Measurements from ENCODE around the gene ANKLE2.
"Not testable (repeated sequence)": the region's sequence is repeated elsewhere in the genome, so short reads cannot be mapped to it uniquely, and the experiment has no call there.

ANKLE2 gene

DNA sequence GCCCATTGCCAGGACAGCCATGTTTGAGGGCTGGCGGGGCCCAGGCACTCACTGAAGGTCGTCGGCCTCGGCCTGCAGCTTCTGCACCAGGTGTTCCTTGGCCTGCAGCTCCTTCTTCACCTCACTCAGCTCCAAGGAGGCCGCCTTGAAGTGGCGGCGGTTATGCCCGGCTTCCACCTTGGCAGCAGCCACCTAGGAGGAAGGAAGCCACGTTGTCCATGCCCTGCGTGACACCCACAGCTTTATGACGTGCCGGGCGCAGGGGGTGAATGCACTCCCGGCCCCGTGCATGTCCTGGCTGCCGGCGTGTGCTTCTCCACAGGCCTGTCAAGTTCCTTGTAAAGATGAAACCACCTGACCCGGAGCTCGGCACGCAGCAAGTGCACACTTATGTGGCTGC, 16.0 kb upstream of the ANKLE2 start:
- H2BK12ac ChIP-seq (ENCODE audit: low read length), result no peak overlapping the region

DNA sequence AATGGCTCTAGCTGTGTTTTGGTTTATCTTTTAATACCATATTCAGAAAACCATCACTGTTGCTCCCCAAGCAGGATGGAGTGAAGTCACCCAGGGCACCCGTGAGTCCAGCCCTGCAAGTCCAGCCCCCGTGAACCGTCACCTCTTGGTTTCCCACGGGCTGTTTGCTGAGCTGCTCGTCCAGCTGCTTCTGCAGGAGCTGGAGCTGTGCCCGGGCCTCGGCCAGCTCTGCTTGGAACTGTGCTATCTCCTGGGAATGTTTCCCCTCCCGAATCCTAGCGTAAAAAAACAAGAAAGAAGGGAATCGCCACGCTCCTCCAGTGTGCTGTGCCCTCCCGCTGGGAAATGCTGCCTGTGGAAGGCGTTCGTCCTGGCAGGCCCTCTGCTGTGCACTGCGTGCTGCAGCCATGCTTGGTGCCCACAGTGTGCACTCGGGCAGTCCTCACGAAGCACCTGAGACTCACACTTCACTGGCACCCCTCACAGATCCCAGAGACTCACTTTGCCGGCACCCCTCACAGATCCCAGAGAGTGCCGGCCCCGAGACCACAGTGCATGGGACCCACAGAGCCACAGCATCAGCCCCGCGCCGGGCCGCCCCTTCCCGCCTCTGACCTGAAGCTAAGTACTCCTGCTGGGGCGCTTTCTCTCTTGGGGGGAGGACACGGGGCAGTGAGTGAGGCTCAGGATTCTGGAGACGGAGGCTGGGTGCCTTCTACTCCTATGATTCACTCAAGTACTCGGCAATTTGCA, 15.4 kb upstream of the ANKLE2 start:
- Histone ChIP-seq H3K79me2 (ENCODE audit: control insufficient read depth, insufficient read depth, low read length, poor library complexity) (no peaks in the 10 kb centered on the region), H3K4me2 (ENCODE audit: low read length) (no peak overlapping the region), H3K4me1 (ENCODE audit: control insufficient read depth in 1 of 2, insufficient read depth in 2 of 2, low read length in 2 of 2) (no peaks in the 10 kb centered on the region), H2AFZ (ENCODE audit: insufficient read depth, low read length, poor library complexity) (no peak overlapping the region), H2BK5ac (ENCODE audit: low read depth, low read length, poor library complexity) (no peak overlapping the region), H4K8ac (ENCODE audit: low read depth, low read length) (no peak overlapping the region), H3K4ac (ENCODE audit: low read depth, low read length) (no peak overlapping the region), H3K9ac (ENCODE audit: low read length) (no peak overlapping the region), H2BK120ac (ENCODE audit: insufficient read depth, low read length, poor library complexity) (no peak overlapping the region), H4K12ac (ENCODE audit: low read depth, low read length) (no peak overlapping the region), H4K91ac (ENCODE audit: low read depth, low read length) (no peak overlapping the region), H3K18ac (ENCODE audit: low read length) (no peak overlapping the region), H2BK12ac (ENCODE audit: low read length) (no peak overlapping the region), H3K36me3 (ENCODE audit: control insufficient read depth in 1 of 2, insufficient read depth in 2 of 2, low read length in 2 of 2) (peaks cover 77 to 89% of the 10 kb centered on the region in 2 experiments), H3K27me3 (ENCODE audit: insufficient read depth, low read length) (no peaks in the 10 kb centered on the region), H3K14ac (ENCODE audit: low read length) (no peak overlapping the region), H3K79me1 (ENCODE audit: low read length) (no peaks in the 10 kb centered on the region), H3K23ac (ENCODE audit: low read length) (no peak overlapping the region), H3K9me3 (ENCODE audit: insufficient read depth, low read depth, low read length) (peaks cover 8% of the 10 kb centered on the region), H2AK5ac (ENCODE audit: low read length) (no peak overlapping the region), H3K27ac (ENCODE audit: low read depth, low read length) (no peak overlapping the region), H3K4me3 (ENCODE audit: low read depth, low read length) (no peak overlapping the region)
- no peak for DNase-seq
- WGBS (ENCODE audit: extremely low coverage, insufficient coverage, insufficient read length), result no CpG with 5 or more reads among the region's 29 CpGs

More for the DNA sequence above, 16.0 kb upstream of the ANKLE2 start:
- Histone ChIP-seq H3K27ac (ENCODE audit: low read depth, low read length) (no peak overlapping the region), H3K4me1 (ENCODE audit: control insufficient read depth in 1 of 2, insufficient read depth in 2 of 2, low read length in 2 of 2) (no peaks in the 10 kb centered on the region), H3K18ac (ENCODE audit: low read length) (no peak overlapping the region), H2BK5ac (ENCODE audit: low read depth, low read length, poor library complexity) (no peak overlapping the region), H3K4me2 (ENCODE audit: low read length) (no peak overlapping the region), H3K9ac (ENCODE audit: low read length) (no peak overlapping the region), H4K91ac (ENCODE audit: low read depth, low read length) (no peak overlapping the region), H3K4me3 (ENCODE audit: low read depth, low read length) (no peak overlapping the region), H2AFZ (ENCODE audit: insufficient read depth, low read length, poor library complexity) (no peak overlapping the region), H4K8ac (ENCODE audit: low read depth, low read length) (no peak overlapping the region), H3K23ac (ENCODE audit: low read length) (no peak overlapping the region), H3K4ac (ENCODE audit: low read depth, low read length) (no peak overlapping the region), H3K79me2 (ENCODE audit: control insufficient read depth, insufficient read depth, low read length, poor library complexity) (no peaks in the 10 kb centered on the region), H2BK120ac (ENCODE audit: insufficient read depth, low read length, poor library complexity) (no peak overlapping the region), H3K9me3 (ENCODE audit: insufficient read depth, low read depth, low read length) (peaks cover 10% of the 10 kb centered on the region), H3K79me1 (ENCODE audit: low read length) (no peaks in the 10 kb centered on the region), H2AK5ac (ENCODE audit: low read length) (no peak overlapping the region), H3K27me3 (ENCODE audit: insufficient read depth, low read length) (no peaks in the 10 kb centered on the region), H3K14ac (ENCODE audit: low read length) (no peak overlapping the region), H3K36me3 (ENCODE audit: control insufficient read depth in 1 of 2, insufficient read depth in 2 of 2, low read length in 2 of 2) (peaks cover 81 to 90% of the 10 kb centered on the region in 2 experiments), H4K12ac (ENCODE audit: low read depth, low read length) (peak overlapping the region; percentile 7)
- no CpG with 5 or more reads among the region's 20 CpGs for WGBS (ENCODE audit: extremely low coverage, insufficient coverage, insufficient read length)
- no peak for DNase-seq

DNA sequence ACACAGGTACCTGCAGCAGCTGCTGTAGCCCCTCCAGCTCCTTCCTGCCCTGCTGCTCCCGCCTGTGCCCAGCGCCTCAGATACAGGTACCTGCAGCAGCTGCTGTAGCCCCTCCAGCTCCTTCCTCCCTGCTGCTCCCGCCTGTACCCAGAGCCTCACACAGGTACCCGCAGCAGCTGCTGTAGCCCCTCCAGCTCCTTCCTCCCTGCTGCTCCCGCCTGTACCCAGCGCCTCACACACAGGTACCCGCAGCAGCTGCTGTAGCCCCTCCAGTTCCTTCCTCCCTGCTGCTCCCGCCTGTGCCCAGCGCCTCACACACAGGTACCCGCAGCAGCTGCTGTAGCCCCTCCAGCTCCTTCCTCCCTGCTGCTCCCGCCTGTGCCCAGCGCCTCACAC, 14.6 kb upstream of the ANKLE2 start:
- H2BK5ac ChIP-seq (ENCODE audit: low read depth, low read length, poor library complexity); H3K9ac ChIP-seq (ENCODE audit: low read length); H2AK5ac ChIP-seq (ENCODE audit: low read length); H3K27ac ChIP-seq (ENCODE audit: low read depth, low read length); H3K4me2 ChIP-seq (ENCODE audit: low read length); H3K79me1 ChIP-seq (ENCODE audit: low read length); H3K4ac ChIP-seq (ENCODE audit: low read depth, low read length); H2BK120ac ChIP-seq (ENCODE audit: insufficient read depth, low read length, poor library complexity); H3K14ac ChIP-seq (ENCODE audit: low read length); H2BK12ac ChIP-seq (ENCODE audit: low read length); H3K9me3 ChIP-seq (ENCODE audit: insufficient read depth, low read depth, low read length); H3K18ac ChIP-seq (ENCODE audit: low read length); H3K4me3 ChIP-seq (ENCODE audit: low read depth, low read length); H3K79me2 ChIP-seq (ENCODE audit: control insufficient read depth, insufficient read depth, low read length, poor library complexity); H2AFZ ChIP-seq (ENCODE audit: insufficient read depth, low read length, poor library complexity); H3K23ac ChIP-seq (ENCODE audit: low read length); H3K4me1 ChIP-seq (ENCODE audit: control insufficient read depth in 1 of 2, insufficient read depth in 2 of 2, low read length in 2 of 2); H3K27me3 ChIP-seq (ENCODE audit: insufficient read depth, low read length); H4K8ac ChIP-seq (ENCODE audit: low read depth, low read length); H4K12ac ChIP-seq (ENCODE audit: low read depth, low read length); H4K91ac ChIP-seq (ENCODE audit: low read depth, low read length); DNase-seq: not testable (repeated sequence)
- peaks cover 76 to 88% of the 10 kb centered on the region in 2 experiments for H3K36me3 ChIP-seq (ENCODE audit: control insufficient read depth in 1 of 2, insufficient read depth in 2 of 2, low read length in 2 of 2)
- WGBS (ENCODE audit: extremely low coverage, insufficient coverage, insufficient read length), result no CpG with 5 or more reads among the region's 12 CpGs

DNA sequence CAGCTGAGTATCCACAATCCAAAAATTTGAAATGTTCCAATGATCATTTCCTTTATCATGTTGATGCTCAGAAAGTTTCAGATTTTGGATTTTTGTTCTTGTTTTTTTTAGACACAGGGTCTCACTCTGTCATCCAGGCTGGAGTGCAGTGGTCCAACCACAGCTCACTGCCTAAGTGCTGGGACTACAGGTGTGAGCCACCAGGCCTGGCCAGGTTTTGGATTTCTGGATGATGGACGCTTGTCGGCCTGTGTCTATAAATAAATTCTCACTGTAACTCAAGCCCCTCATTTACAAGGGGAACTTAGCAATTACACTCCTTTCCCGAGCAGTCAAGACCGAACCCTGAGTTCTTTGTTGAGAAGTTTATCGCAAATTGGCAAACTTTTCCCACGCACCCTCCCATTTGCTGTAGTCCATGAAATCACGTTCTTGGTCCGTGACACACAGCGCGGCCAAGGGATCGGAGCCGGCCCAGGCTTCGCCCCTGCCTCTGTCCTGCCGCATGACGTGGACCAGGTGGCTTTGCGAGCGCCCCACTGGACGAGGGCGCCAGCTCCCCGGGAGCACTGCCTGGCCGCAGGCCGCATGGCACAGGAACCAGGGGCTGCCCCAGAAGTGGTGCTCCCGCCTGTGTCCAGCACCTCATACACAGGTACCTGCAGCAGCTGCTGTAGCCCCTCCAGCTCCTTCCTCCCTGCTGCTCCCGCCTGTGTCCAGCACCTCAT, 14.0 kb upstream of the ANKLE2 start:
- no peak for DNase-seq
- H3K4me3 ChIP-seq (ENCODE audit: low read depth, low read length), result no peak overlapping the region
- H3K9ac ChIP-seq (ENCODE audit: low read length), result no peak overlapping the region
- H3K23ac ChIP-seq (ENCODE audit: low read length), result no peak overlapping the region
- H3K4me1 ChIP-seq (ENCODE audit: control insufficient read depth in 1 of 2, insufficient read depth in 2 of 2, low read length in 2 of 2), result no peaks in the 10 kb centered on the region
- H3K18ac ChIP-seq (ENCODE audit: low read length), result no peak overlapping the region
- H3K79me2 ChIP-seq (ENCODE audit: control insufficient read depth, insufficient read depth, low read length, poor library complexity), result no peaks in the 10 kb centered on the region
- H2AFZ ChIP-seq (ENCODE audit: insufficient read depth, low read length, poor library complexity), result no peak overlapping the region
- no peak overlapping the region for H2AK5ac ChIP-seq (ENCODE audit: low read length)
- no peak overlapping the region for H2BK12ac ChIP-seq (ENCODE audit: low read length)
- no peak overlapping the region for H2BK120ac ChIP-seq (ENCODE audit: insufficient read depth, low read length, poor library complexity)
- H3K36me3 ChIP-seq (ENCODE audit: control insufficient read depth in 1 of 2, insufficient read depth in 2 of 2, low read length in 2 of 2), result peaks cover 72 to 84% of the 10 kb centered on the region in 2 experiments
- WGBS (ENCODE audit: extremely low coverage, insufficient coverage, insufficient read length), result no CpG with 5 or more reads among the region's 24 CpGs
- no peak overlapping the region for H3K4me2 ChIP-seq (ENCODE audit: low read length)
- no peak overlapping the region for H4K8ac ChIP-seq (ENCODE audit: low read depth, low read length)
- H4K12ac ChIP-seq (ENCODE audit: low read depth, low read length), result no peak overlapping the region
- H4K91ac ChIP-seq (ENCODE audit: low read depth, low read length), result no peak overlapping the region
- H3K79me1 ChIP-seq (ENCODE audit: low read length), result no peaks in the 10 kb centered on the region
- H3K27me3 ChIP-seq (ENCODE audit: insufficient read depth, low read length), result no peaks in the 10 kb centered on the region
- H2BK5ac ChIP-seq (ENCODE audit: low read depth, low read length, poor library complexity), result no peak overlapping the region
- H3K27ac ChIP-seq (ENCODE audit: low read depth, low read length), result no peak overlapping the region
- no peak overlapping the region for H3K4ac ChIP-seq (ENCODE audit: low read depth, low read length)
- no peak overlapping the region for H3K14ac ChIP-seq (ENCODE audit: low read length)
- peaks cover 7% of the 10 kb centered on the region for H3K9me3 ChIP-seq (ENCODE audit: insufficient read depth, low read depth, low read length)

All from trophoblast cell (in vitro differentiated cells and primary cell).